Measurements from ENCODE around the gene UCHL5. TPM values are rescaled to one million over a fixed set of nuclear protein-coding genes. Genes with fewer than 3 reads are reported as not detected.
"Not testable (repeated sequence)": the region's sequence is repeated elsewhere in the genome, so short reads cannot be mapped to it uniquely, and the experiment has no call there.

The UCHL5 gene
- total RNA-seq, 1 donor from 2014 or later: 36.4 TPM

- no peaks in the 10 kb centered on the region for H3K9me3 Mint-ChIP-seq
- intact Hi-C loops (cut with micrococcal nuclease): no loop called here
- H3K4me3 Mint-ChIP-seq: no peak overlapping the region
- POLR2A ChIA-PET: no interaction called here
- H3K36me3 Mint-ChIP-seq (ENCODE audit: low read depth): peaks cover 27% of the 10 kb centered on the region
- DNase-seq (no peak), ATAC-seq (ENCODE audit: low read depth) (no peak)
- H3K27ac Mint-ChIP-seq: no peak overlapping the region
- H3K4me1 Mint-ChIP-seq: peaks cover 6% of the 10 kb centered on the region
- CTCF ChIA-PET: no interaction called here
- no peak for TF ChIP-seq CTCF (IDR thresholded peaks at IDR 0.05)
- H3K27me3 Mint-ChIP-seq: no peaks in the 10 kb centered on the region
Observed at GRCh38 chr1:193040011-193040410, 19.1 kb downstream of the UCHL5 start.

GRCh38 chr1:193036337-193037047 lies 22.7 kb downstream of the UCHL5 start:
- ChIA-PET CTCF (interaction anchor here (0.6 kb wide), 1 partner anchor 8 kb away, joined by 6 read pairs; no protein-coding TSS in a partner anchor), POLR2A (no interaction called here)
- ATAC-seq (ENCODE audit: low read depth) (no peak), DNase-seq (no peak)
- Mint-ChIP-seq H3K36me3 (ENCODE audit: low read depth) (peaks cover 22% of the 10 kb centered on the region), H3K4me3 (no peak overlapping the region), H3K27ac (no peak overlapping the region), H3K9me3 (peaks cover 2% of the 10 kb centered on the region), H3K4me1 (peaks cover 6% of the 10 kb centered on the region), H3K27me3 (no peaks in the 10 kb centered on the region)
- intact Hi-C loops (cut with micrococcal nuclease): no loop called here
- no peak for TF ChIP-seq CTCF (IDR thresholded peaks at IDR 0.05)

- ATAC-seq (ENCODE audit: low read depth): no peak
- no peak overlapping the region for H3K4me3 Mint-ChIP-seq
- no peak for TF ChIP-seq CTCF (IDR thresholded peaks at IDR 0.05)
- peaks cover 4% of the 10 kb centered on the region for H3K4me1 Mint-ChIP-seq
- ChIA-PET CTCF (no interaction called here), POLR2A (no interaction called here)
- H3K27ac Mint-ChIP-seq: no peak overlapping the region
- no peak for DNase-seq
- H3K27me3 Mint-ChIP-seq: no peaks in the 10 kb centered on the region
- intact Hi-C loops (cut with micrococcal nuclease): loop anchor here (2.0 kb wide), 1 partner anchor 21 kb away; no protein-coding TSS in a partner anchor
- H3K36me3 Mint-ChIP-seq (ENCODE audit: low read depth): peaks cover 18% of the 10 kb centered on the region
- peaks cover 2% of the 10 kb centered on the region for H3K9me3 Mint-ChIP-seq
Observed at GRCh38 chr1:193033610-193034009, 25.6 kb downstream of the UCHL5 start.

- DNase-seq; POLR2A ChIA-PET; H3K27ac Mint-ChIP-seq; H3K4me1 Mint-ChIP-seq; intact Hi-C loops (cut with micrococcal nuclease); H3K9me3 Mint-ChIP-seq; ATAC-seq (ENCODE audit: low read depth); H3K4me3 Mint-ChIP-seq; H3K27me3 Mint-ChIP-seq: not testable (repeated sequence)
- CTCF ChIA-PET: interaction anchor here (1.0 to 1.3 kb wide), 3 partner anchors 226 to 229 kb away, joined by 3 to 4 read pairs (median 4); no protein-coding TSS in a partner anchor
- peaks cover 16% of the 10 kb centered on the region for H3K36me3 Mint-ChIP-seq (ENCODE audit: low read depth)
Observed at GRCh38 chr1:193032643-193033427, 26.3 kb downstream of the UCHL5 start.

GRCh38 chr1:193031431-193031830 lies 27.7 kb downstream of the UCHL5 start:
- Mint-ChIP-seq H3K9me3 (peaks cover 2% of the 10 kb centered on the region), H3K4me1 (peaks cover 4% of the 10 kb centered on the region), H3K4me3 (no peak overlapping the region), H3K36me3 (ENCODE audit: low read depth) (peaks cover 18% of the 10 kb centered on the region), H3K27ac (no peak overlapping the region), H3K27me3 (no peaks in the 10 kb centered on the region)
- ATAC-seq (ENCODE audit: low read depth) (no peak), DNase-seq (no peak)
- ChIA-PET POLR2A (no interaction called here), CTCF (interaction anchor here (1.2 kb wide), 1 partner anchor 228 kb away, joined by 3 read pairs; no protein-coding TSS in a partner anchor)
- no peak for TF ChIP-seq CTCF (IDR thresholded peaks at IDR 0.05)
- intact Hi-C loops (cut with micrococcal nuclease): no loop called here

Data from activated B cell treated with CpG ODN at 0.5 μM for 24 hours (primary cell).